GM12891 (cell line): ENCODE results near the gene SPTBN1.

Experiments used
- POLR2A ChIP-seq: IDR thresholded peaks from 2 replicates; pipeline ENCODE4 v1.6.1; 2011; ENCODE audit warnings: low read depth, low read length, control low read depth
- POLR2AphosphoS5 ChIP-seq: IDR thresholded peaks from 2 replicates; pipeline ENCODE4 v1.6.1; 2011; ENCODE audit warnings: low read depth, low read length, control low read depth
- POU2F2 ChIP-seq: IDR thresholded peaks from 2 replicates; pipeline ENCODE4 v1.6.1; 2011; ENCODE audit warnings: low read depth, mild to moderate bottlenecking, control low read depth, low read length, moderate library complexity
- TAF1 ChIP-seq: IDR thresholded peaks from 2 replicates; pipeline ENCODE4 v1.6.1; 2011; ENCODE audit warnings: low read depth, low read length, control low read depth

- no peak for TF ChIP-seq POLR2A
- no peak for TF ChIP-seq POLR2AphosphoS5
- no peak for TF ChIP-seq TAF1
- TF ChIP-seq POU2F2: no peak
Measured at GRCh38 chr2:54605836-54606235, 149.7 kb downstream of the SPTBN1 start.
